Measurements from ENCODE around the gene RPL18A.

DNA sequence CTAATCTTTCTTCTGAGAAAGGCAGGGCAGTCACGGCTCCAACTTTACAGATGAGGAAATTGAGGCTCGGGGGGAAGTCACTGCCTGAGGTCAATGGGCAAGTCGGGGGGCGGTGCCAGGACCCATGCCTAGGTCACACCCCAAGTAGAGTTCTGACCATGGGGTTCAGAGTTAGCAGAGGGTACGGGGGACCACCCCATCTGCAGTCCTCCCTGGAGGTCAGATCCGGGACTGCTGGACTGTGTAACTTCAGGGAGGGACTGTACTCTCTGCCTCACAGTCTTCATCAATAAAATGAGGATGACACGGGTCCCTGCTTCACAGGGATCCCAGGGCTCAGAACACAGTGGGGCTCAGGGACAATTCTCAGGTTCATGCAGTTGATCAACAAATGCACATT, 19.8 kb downstream of the RPL18A start:
- TF ChIP-seq ZNF274 (IDR thresholded peaks at IDR 0.05; ENCODE audit: low read depth, low read length) (no peak), SUZ12 (IDR thresholded peaks at IDR 0.05; ENCODE audit: extremely low read depth, insufficient read depth, insufficient read length) (no peak), YY1 (IDR thresholded peaks at IDR 0.05; ENCODE audit: insufficient read depth, insufficient read length) (no peak)

Data from NT2/D1 (cell line).